Stimulated activated memory B cell treated with anti-CD40 and anti-IgM and Interleukin-4, amounts not matched to agents 10 μg/mL and 1 μg/mL and 100 μg/mL, for 72 hours (primary cell): ENCODE results near the gene TMEM135.
"Not testable (repeated sequence)": the region's sequence is repeated elsewhere in the genome, so short reads cannot be mapped to it uniquely, and the experiment has no call there.

ENCODE experiments used
- ATAC-seq: fragments of 150-1000 bp; cut with Tn5 transposase; 2 replicates; pipeline ENCODE4 v1.10.0; 2021
- H3K27ac Mint-ChIP-seq: one replicate; pipeline ENCODE4 v1.8.0; 2022; ENCODE audit warnings: mild to moderate bottlenecking, mixed read lengths
- H3K27me3 Mint-ChIP-seq: one replicate; pipeline ENCODE4 v1.8.0; 2022; ENCODE audit warnings: mixed read lengths
- H3K36me3 Mint-ChIP-seq: one replicate; pipeline ENCODE4 v1.8.0; 2022; ENCODE audit warnings: mixed read lengths
- H3K4me1 Mint-ChIP-seq: one replicate; pipeline ENCODE4 v1.8.0; 2022; ENCODE audit warnings: mixed read lengths
- H3K4me3 Mint-ChIP-seq: one replicate; pipeline ENCODE4 v1.8.0; 2022; ENCODE audit warnings: mild to moderate bottlenecking, moderate library complexity, mixed read lengths
- H3K9me3 Mint-ChIP-seq: one replicate; pipeline ENCODE4 v1.8.0; 2022; ENCODE audit warnings: mixed read lengths

The TMEM135 gene

DNA sequence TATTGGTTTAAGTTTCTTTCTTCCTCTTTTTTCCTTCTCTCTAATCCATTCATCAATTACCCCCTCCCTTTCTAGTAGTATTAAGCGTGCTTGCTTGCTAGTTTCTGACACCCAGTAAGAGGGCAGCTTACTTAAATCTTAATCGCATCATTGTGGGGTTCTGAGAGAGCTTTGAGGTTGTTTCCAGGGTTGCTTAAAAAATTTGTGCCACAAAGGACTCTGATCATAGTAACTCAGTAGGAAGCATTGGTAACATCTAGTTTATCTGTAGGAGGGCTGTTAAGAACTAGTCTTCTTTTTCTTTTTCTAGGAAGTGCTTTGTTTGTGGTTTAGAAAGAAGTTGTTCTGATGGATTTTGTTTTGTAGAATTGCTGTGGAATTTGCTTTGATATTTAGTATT is 45.3 kb downstream of the TMEM135 start:
- no peak overlapping the region for H3K4me3 Mint-ChIP-seq
- H3K4me1 Mint-ChIP-seq, result peaks cover 22% of the 10 kb centered on the region
- H3K27ac Mint-ChIP-seq, result no peak overlapping the region
- no peak for ATAC-seq
- no peaks in the 10 kb centered on the region for H3K9me3 Mint-ChIP-seq
- peaks cover 38% of the 10 kb centered on the region for H3K36me3 Mint-ChIP-seq
- H3K27me3 Mint-ChIP-seq, result no peaks in the 10 kb centered on the region

DNA sequence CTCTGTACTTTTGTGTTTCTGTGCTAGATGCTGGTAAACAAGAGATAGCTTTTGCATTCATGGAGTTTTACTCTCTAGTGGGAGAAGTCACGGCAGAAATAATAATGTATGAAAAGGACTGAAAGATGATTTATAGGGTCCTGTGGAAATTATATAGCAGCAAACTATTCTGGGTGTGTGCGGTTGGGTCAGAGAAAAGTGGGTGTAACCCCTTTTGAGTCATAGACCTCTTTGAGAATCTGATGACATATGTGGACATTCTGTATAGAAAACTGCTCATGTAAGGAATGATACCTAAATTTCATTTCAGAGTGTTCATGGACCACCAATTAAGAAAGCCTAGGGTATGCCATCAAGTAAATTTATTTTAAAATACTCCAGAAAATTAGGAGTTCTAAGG is 54.4 kb downstream of the TMEM135 start:
- Mint-ChIP-seq H3K27me3 (no peaks in the 10 kb centered on the region), H3K4me3 (no peak overlapping the region), H3K9me3 (peaks cover 4% of the 10 kb centered on the region), H3K36me3 (peaks cover 38% of the 10 kb centered on the region), H3K27ac (no peak overlapping the region), H3K4me1 (no peaks in the 10 kb centered on the region)
- ATAC-seq, result no peak

DNA sequence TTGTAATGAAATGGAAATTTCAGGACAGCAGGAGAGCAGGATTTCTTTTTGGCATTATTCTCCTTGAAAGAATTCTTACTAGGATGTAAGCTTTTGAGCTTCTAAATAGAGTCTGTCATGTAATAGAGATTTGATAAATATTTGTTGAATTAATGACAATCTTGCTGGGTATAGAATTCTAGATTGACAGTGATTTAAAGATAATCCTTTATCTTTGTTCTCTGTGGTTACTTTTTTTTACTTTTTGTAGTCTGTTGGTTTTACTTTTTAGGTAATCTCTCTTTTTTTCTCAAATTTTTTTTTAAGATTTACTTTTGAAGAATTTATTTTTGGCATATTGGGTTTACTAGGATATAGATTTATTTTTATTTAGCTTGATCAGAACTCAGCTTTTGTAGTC is 54.8 kb downstream of the TMEM135 start:
- peaks cover 4% of the 10 kb centered on the region for H3K4me1 Mint-ChIP-seq
- H3K36me3 Mint-ChIP-seq, result peaks cover 38% of the 10 kb centered on the region
- no peaks in the 10 kb centered on the region for H3K27me3 Mint-ChIP-seq
- no peak for ATAC-seq
- H3K4me3 Mint-ChIP-seq, result no peak overlapping the region
- no peak overlapping the region for H3K27ac Mint-ChIP-seq
- peaks cover 4% of the 10 kb centered on the region for H3K9me3 Mint-ChIP-seq

DNA sequence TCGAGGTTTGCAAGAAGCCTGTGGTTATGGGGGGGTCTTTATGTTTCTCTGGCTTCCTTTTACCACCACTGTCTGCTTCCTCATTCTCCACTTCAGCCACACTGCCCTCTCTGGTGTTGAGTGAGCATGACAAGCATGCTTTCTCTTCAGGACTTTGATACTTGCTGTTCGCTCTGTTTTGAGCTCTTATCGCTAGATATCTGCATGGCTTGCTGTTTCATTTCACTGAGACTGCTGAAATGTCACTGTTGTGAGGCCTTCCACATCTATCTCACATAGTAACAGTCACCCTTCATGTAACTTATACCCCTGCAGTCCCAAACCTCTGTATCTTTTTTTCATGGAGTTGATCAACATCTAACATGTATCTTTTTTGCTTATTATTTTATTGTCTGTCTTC is 59.8 kb downstream of the TMEM135 start:
- H3K4me3 Mint-ChIP-seq, result no peak overlapping the region
- ATAC-seq, result peak; percentile 60

DNA sequence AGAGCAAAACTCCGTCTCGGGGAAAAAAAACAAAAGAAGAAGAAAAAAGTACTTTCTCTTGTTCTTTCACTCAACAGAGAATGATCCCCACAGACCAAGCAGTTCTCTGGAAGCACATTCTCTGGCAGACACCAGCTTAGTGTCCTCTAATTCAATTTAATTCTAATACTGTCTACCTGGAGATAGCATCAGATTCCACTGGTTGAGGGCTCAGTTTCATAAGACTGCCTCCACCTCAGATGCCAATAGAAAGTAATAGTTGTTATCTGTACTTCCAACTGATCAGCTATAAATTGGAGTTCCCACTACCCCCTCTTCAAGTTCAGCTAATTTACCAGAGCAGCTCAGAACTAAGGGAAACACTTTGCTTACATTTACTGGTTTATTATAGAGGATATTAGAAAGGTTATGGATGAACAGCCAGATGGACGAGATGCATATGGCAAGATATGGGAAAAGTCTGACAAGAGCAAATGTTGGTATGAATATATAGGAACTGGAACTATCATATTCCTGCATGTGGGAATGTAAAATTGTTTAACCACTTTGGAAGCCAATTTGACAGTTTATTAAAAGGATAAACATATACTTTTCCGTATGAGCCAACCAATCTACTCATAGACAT is 64.3 kb downstream of the TMEM135 start:
- no peaks in the 10 kb centered on the region for H3K9me3 Mint-ChIP-seq
- no peaks in the 10 kb centered on the region for H3K27me3 Mint-ChIP-seq
- peaks cover 27% of the 10 kb centered on the region for H3K36me3 Mint-ChIP-seq
- ATAC-seq, result no peak
- peaks cover 9% of the 10 kb centered on the region for H3K4me1 Mint-ChIP-seq
- H3K4me3 Mint-ChIP-seq, result no peak overlapping the region
- H3K27ac Mint-ChIP-seq, result no peak overlapping the region

More for the DNA sequence above, 59.8 kb downstream of the TMEM135 start:
- Mint-ChIP-seq H3K36me3 (peaks cover 35% of the 10 kb centered on the region), H3K27ac (no peak overlapping the region), H3K9me3 (peaks cover 4% of the 10 kb centered on the region), H3K4me1 (peaks cover 9% of the 10 kb centered on the region), H3K27me3 (no peaks in the 10 kb centered on the region)

DNA sequence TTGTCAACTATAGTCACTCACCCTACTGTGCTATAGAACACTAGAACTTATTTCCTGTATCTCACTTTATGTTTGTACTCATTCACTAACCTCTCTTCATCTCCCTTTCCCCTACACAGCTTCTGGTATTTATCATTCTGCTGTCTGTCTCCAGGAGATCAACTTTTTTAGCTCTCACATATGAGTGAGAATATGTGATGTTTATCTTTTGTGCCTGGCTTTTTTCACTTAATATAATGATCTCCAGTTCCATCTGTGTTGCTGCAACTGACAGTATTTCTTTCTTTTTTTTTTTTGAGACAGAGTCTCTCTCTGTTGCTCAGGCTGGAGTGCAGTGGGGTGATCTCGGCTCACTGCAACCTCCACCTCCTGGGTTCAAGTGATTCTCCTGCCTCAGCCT is 68.1 kb downstream of the TMEM135 start:
- H3K36me3 Mint-ChIP-seq, result peaks cover 38% of the 10 kb centered on the region
- not testable (repeated sequence) for H3K27ac Mint-ChIP-seq, H3K9me3 Mint-ChIP-seq, H3K4me3 Mint-ChIP-seq, ATAC-seq, H3K27me3 Mint-ChIP-seq, H3K4me1 Mint-ChIP-seq

DNA sequence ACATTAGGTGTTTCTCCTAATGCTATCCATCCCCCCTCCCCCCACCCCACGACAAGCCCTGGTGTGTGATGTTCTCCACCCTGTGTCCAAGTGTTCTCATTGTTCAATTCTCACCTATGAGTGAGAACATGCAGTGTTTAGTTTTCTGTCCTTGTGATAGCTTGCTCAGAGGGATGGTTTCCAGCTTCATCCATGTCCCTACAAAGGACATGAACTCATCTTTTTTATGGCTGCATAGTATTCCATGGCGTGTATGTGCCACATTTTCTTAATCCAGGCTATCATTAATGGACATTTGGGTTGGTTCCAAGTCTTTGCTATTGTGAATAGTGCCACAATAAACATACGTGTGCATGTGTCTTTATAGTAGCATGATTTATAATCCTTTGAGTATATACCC is 69.6 kb downstream of the TMEM135 start:
- H3K36me3 Mint-ChIP-seq, result peaks cover 33% of the 10 kb centered on the region
- ATAC-seq, H3K4me3 Mint-ChIP-seq, H3K27me3 Mint-ChIP-seq, H3K9me3 Mint-ChIP-seq, H3K27ac Mint-ChIP-seq, H3K4me1 Mint-ChIP-seq: not testable (repeated sequence)

DNA sequence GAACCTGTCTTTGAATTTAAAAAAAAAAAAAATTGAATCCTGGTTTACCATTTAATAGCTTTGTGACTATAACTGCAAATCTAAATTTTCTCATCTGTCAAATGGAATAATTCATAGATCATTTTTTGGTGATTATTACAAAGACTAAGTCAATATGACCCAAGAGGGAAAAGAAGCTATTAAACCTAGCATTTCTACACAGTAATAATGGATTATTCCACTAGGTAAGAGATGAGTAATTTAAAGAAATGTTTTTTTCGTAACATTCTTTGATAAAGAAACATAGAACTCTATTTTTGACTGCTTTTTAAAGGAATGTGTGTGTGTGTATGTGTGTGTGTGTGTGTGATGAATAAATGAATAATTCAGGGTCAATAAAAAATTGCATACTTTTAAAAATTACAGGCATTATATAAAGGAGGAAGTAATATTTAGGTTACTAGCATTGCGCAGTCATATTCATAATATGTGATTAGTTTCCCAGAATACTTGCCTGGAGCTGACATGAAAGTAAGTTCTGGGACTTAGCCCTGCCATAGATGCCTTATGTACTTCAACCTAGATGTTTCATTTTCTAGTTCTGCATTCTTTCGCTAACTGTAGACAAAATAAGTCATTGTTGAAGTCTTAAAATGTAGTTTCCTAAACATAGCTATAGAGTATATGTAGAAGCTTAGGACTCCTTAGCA is 72.9 kb downstream of the TMEM135 start:
- no peak for ATAC-seq
- H3K9me3 Mint-ChIP-seq, result no peaks in the 10 kb centered on the region

DNA sequence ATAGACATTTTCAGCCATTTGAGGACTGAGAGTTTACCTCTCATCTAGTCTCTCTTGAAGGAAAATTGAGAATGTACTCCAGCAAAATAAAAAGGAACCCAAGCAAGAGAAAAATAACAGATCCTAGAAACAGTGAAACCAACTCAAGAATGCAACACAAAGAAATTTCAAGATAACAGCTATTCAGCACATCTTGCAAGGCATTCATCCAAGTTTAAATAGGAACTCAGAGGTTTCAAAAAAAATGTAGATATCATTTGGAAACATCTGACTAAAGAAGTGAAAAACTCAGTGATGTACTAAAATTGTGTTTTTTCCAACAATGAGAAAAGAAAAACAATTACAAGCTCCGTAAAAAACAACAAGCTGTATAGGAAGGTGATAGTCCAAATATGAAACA is 76.4 kb downstream of the TMEM135 start:
- ATAC-seq, result no peak
- no peaks in the 10 kb centered on the region for H3K27me3 Mint-ChIP-seq
- no peak overlapping the region for H3K27ac Mint-ChIP-seq
- peaks cover 11% of the 10 kb centered on the region for H3K36me3 Mint-ChIP-seq
- no peak overlapping the region for H3K4me3 Mint-ChIP-seq
- no peaks in the 10 kb centered on the region for H3K4me1 Mint-ChIP-seq
- no peaks in the 10 kb centered on the region for H3K9me3 Mint-ChIP-seq

More for the DNA sequence above, 72.9 kb downstream of the TMEM135 start:
- Mint-ChIP-seq H3K36me3 (peaks cover 23% of the 10 kb centered on the region), H3K27me3 (no peaks in the 10 kb centered on the region), H3K4me3 (no peak overlapping the region), H3K4me1 (peaks cover 7% of the 10 kb centered on the region), H3K27ac (no peak overlapping the region)

DNA sequence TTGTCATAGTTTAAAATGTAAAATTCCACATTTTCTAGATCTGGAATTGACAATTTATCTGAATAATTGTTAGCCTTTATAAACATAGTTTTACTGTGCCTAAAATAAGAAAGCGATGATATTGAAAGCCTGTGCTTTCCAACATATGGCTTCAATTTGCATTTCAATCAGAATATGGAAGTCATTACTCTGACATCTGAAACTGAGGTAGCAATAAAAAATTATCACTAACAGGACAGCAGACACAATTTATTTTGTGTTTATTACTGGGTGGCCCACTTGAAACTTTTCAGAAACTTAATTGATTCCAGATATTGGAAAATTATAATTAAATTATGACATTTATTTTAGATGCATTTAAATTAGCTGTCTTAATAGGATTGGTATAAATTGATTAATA is 78.5 kb downstream of the TMEM135 start:
- H3K4me3 Mint-ChIP-seq, result no peak overlapping the region
- no peaks in the 10 kb centered on the region for H3K4me1 Mint-ChIP-seq
- H3K9me3 Mint-ChIP-seq, result no peaks in the 10 kb centered on the region
- peaks cover 11% of the 10 kb centered on the region for H3K36me3 Mint-ChIP-seq
- H3K27ac Mint-ChIP-seq, result no peak overlapping the region
- no peak for ATAC-seq
- no peaks in the 10 kb centered on the region for H3K27me3 Mint-ChIP-seq

DNA sequence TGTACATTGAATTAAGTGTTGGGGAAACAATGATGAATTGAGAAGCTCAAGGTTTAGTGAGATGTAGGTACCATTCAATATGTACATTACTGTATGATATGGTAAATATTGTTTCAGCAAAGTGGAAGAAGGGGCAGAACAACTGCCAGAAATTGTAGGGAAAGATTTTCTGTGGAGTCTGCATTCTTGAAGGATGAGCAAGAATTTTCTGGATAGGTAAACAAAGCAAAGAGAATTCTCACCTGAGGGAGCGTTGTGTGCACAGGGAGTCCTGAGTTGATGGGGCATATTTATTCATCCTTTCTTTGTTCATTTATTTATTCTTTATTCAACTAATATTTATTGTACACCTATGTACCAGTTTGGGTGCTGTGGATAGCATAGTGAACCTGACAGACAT is 83.2 kb downstream of the TMEM135 start:
- no peak overlapping the region for H3K4me3 Mint-ChIP-seq
- no peak for ATAC-seq
- no peak overlapping the region for H3K27ac Mint-ChIP-seq
- no peaks in the 10 kb centered on the region for H3K4me1 Mint-ChIP-seq
- H3K27me3 Mint-ChIP-seq, result no peaks in the 10 kb centered on the region
- H3K36me3 Mint-ChIP-seq, result peaks cover 11% of the 10 kb centered on the region
- no peaks in the 10 kb centered on the region for H3K9me3 Mint-ChIP-seq

DNA sequence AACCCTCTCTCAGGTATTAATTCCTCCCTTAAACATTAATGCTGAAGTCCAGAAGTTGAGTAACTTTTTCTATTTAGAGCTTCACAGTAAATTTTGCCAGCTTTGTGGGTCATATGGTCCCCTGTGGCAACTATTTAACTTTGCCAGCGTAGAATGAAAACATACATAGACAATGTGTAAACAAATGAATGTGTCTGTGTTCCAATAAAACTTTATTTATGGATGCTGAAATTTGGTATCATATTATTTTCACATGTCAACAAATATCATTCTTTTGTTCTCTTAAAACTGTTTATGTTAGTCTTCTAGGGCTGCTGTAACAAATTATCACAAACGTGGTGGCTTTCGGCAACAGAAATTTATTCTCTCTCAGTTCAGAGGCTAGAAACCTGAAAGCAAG is 85.1 kb downstream of the TMEM135 start:
- Mint-ChIP-seq H3K36me3 (peaks cover 5% of the 10 kb centered on the region), H3K4me1 (no peaks in the 10 kb centered on the region), H3K9me3 (no peaks in the 10 kb centered on the region), H3K27ac (no peak overlapping the region), H3K27me3 (no peaks in the 10 kb centered on the region), H3K4me3 (no peak overlapping the region)
- no peak for ATAC-seq

DNA sequence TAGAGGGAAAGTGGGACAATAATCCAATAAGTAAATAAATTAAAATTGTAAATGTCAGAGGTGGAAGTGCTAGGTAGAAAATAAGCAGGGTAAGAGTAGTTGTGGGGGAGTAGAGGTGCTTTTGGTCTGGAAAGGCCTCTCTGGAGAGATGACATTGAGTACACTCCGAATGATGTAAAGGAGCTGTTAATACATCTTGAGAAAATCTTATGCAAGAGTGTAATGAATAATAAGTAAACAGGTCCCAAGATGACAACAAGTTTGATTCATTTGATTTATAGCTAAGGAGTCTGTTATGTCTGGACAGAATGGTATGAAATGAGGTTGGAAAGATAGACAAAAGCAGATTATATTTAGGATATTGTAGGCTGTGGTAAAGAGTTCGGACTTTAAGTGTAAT is 87.5 kb downstream of the TMEM135 start:
- no peaks in the 10 kb centered on the region for H3K36me3 Mint-ChIP-seq
- H3K4me1 Mint-ChIP-seq, result no peaks in the 10 kb centered on the region
- ATAC-seq, result no peak
- no peaks in the 10 kb centered on the region for H3K9me3 Mint-ChIP-seq
- no peaks in the 10 kb centered on the region for H3K27me3 Mint-ChIP-seq
- H3K27ac Mint-ChIP-seq, result no peak overlapping the region
- H3K4me3 Mint-ChIP-seq, result no peak overlapping the region

DNA sequence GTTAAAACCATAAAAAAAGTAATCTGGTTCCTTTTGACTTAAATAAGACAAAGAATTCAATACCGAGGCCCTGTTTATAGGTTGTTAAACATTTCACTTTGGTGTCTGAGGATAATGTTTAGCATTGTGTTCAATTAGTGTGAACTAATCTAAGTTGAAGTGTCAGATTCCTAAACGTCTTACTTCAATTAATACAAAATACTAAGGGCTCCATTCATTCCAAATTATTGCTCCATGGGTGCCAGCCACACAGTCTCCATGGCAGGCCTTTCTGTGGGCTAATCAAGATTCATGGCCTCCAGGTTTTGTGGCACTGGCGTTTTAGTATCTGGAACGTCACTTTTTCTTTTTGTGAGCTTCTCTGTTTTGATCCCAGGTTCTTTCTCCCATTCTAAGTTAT is 89.4 kb downstream of the TMEM135 start:
- Mint-ChIP-seq H3K27me3 (no peaks in the 10 kb centered on the region), H3K4me3 (no peak overlapping the region), H3K4me1 (no peaks in the 10 kb centered on the region), H3K9me3 (no peaks in the 10 kb centered on the region), H3K27ac (no peak overlapping the region), H3K36me3 (no peaks in the 10 kb centered on the region)
- no peak for ATAC-seq

DNA sequence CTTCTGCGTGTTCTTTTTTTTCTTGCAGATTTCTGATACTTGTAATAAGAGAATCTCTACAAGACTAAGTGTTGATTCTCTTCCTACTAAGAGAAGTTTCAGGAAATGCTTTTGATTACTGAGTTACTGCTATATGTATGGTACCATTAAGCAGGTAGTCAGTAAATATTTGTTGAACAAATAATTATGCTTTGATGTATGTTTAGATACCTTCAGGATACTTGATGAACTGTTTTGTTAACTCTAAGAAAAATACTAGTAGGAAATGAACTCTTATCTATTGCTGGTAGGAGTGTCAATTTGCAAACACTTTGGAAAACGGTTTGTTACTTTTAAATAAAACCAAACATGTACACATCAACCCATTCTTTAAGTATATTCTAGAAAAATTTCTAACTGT is 90.6 kb downstream of the TMEM135 start:
- H3K27ac Mint-ChIP-seq, result no peak overlapping the region
- no peak overlapping the region for H3K4me3 Mint-ChIP-seq
- no peaks in the 10 kb centered on the region for H3K27me3 Mint-ChIP-seq
- no peaks in the 10 kb centered on the region for H3K9me3 Mint-ChIP-seq
- no peaks in the 10 kb centered on the region for H3K4me1 Mint-ChIP-seq
- H3K36me3 Mint-ChIP-seq, result no peaks in the 10 kb centered on the region
- no peak for ATAC-seq

DNA sequence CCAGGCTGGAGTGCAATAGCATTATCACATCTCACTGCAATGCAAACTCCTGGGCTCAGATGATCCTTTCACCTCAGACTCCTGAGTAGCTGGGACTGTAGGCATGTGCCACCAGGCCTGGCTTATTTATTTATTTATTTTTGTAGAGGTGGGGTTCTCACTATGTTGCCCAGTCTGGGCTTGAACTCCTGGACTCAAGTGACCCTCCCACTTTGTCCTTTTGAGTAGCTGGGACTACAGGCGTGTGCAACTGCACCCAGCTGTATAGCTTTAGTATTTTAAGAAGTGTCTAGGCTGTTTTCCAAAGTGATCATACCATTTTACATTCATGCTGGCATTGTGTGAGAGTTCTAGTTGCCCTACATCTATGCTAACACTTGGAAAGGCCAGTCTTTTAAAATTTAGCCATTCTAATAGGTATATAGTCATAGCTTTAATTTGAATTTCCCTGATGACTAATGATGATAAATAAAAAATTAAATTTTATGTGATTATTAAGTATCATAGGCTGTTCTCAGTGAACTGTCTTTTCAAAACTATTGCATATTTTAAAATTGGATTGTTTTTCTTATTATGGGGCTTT is 96.9 kb downstream of the TMEM135 start:
- no peak overlapping the region for H3K27ac Mint-ChIP-seq
- no peak for ATAC-seq

More for the DNA sequence above, 96.9 kb downstream of the TMEM135 start:
- H3K4me3 Mint-ChIP-seq, result no peak overlapping the region
- no peaks in the 10 kb centered on the region for H3K27me3 Mint-ChIP-seq
- H3K4me1 Mint-ChIP-seq, result no peaks in the 10 kb centered on the region
- peaks cover 13% of the 10 kb centered on the region for H3K36me3 Mint-ChIP-seq
- H3K9me3 Mint-ChIP-seq, result peaks cover 4% of the 10 kb centered on the region
